Measurements from ENCODE around the gene PDE6B.
"Not testable (repeated sequence)": the region's sequence is repeated elsewhere in the genome, so short reads cannot be mapped to it uniquely, and the experiment has no call there.

PDE6B gene

DNA sequence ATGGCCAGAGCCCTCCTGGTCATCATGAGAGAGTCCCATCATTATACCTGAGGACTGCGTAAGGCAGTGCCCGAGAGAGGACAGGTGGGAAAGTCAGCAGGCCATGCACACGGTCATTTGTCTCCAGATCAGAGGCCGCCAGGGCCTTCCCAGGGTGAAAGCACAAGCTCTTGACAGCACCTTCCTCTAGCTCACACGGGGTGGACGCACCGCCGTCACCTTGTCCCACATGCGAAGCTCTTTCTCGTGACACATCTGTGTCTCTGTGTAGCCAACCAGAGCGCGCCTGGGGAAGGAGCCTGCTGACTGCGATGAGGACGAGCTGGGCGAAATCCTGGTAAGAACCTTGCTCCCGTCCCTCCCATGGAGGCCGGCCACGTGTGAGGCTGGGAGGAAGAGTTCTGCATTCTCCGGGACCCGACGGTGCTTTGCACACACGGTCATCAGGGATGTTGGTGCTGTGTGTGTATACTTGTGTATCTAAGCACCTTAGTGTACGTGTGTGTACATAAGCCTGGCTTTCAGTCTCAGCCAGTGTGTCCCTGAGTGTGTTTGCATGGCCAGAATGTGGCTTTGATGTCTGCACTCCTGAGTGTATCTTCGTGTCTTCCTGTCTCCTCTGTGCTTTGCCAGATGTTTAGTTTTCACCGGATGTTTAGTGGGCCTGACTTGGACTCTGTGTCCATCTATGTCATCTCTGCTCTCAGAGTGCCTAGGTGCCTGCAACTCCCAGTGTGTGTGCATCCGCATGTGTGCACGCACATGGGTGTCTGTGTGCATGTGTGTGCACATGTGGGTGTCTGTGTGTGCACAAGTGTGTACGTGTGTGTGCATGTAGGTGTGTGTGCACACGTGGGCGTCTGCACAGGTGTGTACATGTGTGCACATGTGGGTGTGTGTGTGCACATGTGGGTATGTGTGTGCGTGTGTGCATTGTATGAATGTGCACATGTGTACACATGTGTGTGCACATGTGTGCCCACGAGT lies 33.6 kb downstream of the PDE6B start:
- no peak for DNase-seq

DNA sequence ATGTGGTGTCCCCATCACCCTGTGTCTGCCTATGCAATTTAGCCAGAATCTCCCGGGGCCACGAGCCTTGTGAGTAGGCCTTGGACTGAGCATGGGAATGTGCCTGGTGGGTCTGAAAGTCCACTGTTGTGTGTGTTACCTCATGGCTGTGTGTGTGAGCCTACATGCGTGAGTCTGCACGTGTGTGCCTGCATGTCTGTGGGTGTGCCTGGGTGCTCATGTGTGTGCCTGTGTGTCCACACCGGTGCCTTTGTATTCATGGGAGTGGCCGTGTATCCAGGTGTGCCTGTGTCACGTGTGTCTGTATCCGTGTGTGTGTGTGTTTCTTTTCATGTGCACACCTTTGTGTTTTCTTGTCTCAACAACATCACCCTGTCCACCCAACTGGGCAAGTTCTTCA lies 34.5 kb downstream of the PDE6B start:
- DNase-seq, result no peak

DNA sequence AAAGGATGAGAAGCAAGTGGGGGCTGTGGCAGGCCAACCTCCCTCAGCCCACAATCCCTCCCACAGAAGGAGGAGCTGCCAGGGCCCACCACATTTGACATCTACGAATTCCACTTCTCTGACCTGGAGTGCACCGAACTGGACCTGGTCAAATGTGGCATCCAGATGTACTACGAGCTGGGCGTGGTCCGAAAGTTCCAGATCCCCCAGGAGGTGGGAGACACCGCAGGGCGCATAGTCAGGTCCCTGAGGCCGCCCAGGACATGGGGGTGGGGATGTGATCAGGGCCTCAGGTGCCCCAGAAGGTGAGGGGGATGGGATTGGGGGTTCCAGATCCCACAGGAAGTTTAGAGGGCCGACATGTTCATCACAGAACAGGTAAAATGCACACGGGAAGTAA lies 35.0 kb downstream of the PDE6B start:
- no peak for DNase-seq

DNA sequence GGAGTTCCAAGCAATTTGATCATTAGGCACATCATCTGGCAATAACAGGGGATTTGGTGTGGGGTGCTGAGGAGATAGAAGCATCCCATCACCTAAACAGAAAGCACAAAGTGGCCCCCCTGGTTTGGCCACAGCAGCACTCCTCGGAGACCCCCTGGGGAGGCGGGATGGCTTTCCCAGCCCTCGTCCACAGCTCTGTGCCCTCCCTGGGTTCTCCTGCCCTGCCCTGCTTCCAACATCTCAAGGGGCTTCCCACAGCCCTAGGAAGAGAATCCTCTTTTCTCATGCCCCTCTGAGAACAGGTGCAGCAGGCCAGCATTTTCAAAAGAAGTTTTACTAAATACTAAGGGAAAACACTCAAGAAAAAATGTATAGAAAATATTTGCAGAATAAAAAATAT lies 35.9 kb downstream of the PDE6B start:
- no peak for DNase-seq

DNA sequence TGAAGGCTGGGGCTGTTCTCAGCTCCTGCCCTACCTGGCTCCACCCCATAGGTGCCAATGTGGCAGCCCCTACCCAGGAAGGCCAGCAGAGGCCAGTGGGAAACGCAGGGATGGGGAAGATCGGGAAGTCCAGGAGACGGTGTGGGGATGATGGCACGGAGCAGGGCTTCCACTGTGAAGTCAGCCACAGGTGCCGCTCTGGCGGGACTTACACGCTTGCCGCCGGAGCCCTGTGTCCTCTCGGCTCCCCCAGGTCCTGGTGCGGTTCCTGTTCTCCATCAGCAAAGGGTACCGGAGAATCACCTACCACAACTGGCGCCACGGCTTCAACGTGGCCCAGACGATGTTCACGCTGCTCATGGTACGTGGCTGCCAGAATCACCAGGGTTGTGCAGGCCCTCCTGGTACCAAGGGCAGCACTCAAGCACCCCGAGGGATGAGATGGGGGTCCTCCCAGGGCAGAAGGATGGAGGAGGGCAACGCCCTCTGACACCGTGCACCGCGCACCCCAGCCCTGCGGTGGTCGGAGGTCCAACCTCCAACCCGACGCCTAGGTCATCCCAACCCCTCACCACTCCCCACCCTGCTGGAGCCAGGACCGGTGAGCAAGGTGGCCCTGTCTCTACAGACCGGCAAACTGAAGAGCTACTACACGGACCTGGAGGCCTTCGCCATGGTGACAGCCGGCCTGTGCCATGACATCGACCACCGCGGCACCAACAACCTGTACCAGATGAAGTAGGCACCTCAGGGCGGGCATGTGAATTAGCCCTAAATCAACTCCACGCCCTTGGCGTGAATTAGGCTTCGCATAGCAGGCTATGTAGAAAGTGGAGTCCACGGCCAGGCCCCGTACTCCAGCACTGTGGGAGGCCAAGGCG lies 36.7 kb downstream of the PDE6B start:
- no peak for DNase-seq

DNA sequence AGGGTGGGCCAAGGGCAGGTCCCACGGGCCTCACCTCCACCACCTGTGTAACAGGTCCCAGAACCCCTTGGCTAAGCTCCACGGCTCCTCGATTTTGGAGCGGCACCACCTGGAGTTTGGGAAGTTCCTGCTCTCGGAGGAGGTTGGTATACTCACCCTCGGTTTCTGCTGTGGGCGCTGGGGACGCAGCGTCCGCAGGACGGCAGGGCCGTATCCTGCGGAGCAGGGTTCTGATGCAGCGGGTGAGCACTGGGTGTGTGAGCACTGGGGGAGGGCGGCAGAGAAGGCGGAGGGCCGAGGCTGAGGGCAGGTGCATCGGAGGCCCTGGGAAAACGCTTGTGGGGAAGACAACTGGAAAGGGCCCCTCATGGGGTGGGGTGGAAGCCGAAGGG lies 37.7 kb downstream of the PDE6B start:
- no peak for DNase-seq

DNA sequence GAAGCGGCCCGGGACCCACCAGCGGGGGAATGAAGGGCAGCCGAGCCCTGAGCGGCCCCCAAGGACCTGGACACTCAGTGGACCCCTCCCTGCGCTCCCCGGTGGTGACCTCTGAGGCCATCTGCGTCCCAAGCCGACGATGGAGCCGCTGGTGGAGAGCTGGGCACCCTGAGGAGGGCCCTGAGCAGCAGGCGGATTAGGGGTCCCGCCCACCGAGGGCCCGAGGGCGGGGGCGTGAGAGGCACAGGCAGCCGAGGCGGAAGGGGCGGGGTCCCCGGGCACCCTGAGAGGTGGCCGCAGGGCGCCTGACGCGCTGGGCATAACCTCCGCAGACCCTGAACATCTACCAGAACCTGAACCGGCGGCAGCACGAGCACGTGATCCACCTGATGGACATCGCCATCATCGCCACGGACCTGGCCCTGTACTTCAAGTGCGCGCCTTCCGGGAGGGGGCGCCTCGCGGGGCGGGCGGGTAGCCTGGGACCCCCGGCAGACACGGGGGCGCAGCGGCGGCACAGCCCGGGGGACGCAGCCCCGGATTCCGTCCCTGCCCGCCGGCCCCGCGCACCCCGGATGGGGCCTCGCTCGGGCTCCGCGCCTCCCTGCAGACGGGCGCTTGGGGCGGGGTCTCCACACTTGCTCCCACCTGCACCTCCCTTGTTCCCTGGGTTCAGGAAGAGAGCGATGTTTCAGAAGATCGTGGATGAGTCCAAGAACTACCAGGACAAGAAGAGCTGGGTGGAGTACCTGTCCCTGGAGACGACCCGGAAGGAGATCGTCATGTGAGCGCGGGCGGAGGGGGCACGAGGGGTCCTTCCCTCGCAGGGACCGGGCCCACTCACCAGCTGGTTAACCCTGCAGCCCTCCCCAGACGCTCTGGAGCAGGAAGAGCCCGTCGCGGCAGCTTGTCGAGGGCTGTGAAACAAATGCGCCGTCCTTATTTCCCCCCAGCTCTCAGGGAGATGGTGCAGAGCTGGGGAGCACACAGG lies 38.4 kb downstream of the PDE6B start:
- DNase-seq, result no peak

DNA sequence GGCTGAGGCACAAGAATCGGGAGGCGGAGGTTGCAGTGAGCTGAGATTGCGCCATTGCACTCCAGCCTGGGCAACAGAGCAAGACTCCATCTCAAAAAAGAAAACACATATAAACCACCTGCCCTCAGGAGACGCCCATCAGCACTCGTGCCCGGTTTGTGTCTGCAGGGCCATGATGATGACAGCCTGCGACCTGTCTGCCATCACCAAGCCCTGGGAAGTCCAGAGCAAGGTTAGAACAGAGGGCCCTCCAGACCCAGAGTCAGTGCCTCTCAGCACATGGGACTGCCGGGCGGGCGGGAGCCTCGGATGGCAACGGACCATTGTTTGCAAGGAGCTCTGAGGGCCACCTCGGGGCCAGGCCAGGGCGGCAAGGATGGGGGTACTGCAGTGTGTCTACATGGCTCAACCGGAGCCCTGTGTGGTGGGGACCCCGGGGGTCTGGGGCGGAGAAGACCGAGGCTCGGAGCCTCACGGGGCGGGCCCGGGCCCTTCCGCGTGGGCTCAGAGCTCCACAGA lies 39.4 kb downstream of the PDE6B start:
- no peak for DNase-seq

DNA sequence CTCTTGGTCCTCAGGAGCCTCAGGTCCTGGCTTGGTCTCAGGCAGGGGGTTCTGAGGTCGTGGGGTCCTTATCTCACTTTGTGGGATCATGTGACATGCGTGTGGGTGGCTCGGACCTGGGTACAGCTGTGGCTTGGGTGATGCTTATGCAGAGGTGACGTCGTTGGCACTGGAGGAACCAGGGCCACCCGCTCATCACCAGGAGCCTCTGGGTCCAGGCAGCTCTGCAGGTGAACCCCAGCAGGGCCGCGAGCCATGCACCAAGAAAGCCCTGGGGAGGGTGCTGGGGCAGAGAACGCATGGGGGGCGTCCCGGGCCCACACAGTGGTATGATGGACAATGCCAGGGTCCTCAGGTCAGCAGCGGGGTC lies 40.0 kb downstream of the PDE6B start:
- DNase-seq, result no peak

DNA sequence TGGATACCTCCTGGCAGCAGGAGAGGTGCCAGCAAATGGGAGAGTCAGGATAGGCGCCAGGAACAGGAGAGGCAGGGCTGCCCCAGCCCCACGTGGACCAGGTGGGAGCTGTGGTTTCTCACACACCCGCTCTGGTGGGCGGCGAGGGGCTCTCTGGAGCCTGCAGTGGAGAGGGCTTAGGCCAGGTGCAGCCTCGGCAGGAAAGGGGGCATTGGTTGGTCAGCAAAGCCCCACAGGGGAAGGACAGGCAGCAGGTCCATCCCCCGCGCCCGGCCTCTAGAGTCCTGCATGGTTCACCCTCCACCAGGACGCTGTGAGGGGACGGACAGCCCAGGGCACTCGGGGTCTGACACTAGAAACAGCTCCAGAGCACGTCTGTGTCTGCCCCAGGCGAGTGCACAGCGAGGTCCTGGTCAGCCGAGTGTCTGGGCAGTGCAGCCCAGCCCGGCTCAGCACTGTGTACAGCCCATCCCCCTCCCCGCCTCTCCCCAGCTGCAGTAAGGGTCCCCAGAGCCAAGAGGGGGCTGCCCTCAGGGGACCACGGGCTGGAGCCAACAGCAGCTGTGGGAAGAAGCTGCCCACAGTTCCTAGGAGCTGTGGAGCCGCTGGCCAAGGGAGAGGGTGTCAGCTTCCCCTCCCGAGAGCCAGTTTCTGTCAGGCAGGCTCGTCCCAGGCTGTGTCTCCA lies 40.5 kb downstream of the PDE6B start:
- no peak for DNase-seq

DNA sequence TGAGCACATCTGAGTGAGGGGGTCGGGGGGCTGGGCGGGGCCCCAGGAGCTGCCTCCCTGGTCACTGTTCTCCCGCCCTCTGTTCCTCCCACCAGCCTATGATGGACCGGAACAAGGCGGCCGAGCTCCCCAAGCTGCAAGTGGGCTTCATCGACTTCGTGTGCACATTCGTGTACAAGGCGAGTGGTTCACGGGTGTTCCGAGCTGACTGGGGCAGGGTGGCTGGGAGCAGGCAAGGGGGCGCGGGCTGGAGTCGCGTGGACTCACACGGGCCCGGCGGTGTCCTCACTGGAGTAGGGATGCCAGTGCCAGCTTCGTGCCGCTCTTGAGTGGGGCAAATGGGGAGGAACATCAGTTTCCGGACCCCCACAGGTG lies 41.0 kb downstream of the PDE6B start:
- no peak for DNase-seq

DNA sequence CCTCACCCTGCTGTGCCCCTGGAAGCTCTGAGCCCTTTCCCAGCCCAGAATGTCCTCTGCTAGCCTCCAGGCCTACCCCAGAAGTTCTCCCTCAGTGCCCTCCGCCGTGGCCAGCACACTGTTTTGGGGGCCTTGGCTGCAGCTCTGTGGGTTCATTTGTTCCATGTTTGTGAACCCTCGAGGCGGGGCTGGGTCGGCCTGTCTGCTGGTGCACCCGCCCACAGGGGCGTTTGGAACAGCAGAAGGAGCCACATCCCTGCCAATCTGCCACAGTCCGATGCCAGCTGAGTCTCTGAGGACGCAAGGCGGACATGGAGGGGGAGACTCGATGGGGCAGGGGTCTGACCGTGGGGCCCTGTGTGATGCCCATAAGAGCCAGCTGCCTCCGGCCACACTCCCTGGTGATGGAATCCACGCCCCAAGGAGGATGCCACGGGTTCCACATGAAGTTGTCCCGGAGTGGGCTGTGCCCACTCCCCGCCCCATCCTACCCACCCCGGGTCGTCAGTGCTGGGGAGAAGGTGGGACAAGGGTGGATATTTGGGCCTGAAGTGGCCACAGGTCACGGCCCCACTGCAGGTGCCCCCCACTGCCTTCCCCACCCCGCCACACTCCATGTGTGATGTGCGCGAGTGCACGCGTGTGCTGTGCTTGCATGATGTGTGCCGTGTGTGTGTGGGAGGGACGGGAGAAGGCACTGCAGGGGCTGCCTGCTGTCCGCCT lies 41.6 kb downstream of the PDE6B start:
- no peak for DNase-seq

DNA sequence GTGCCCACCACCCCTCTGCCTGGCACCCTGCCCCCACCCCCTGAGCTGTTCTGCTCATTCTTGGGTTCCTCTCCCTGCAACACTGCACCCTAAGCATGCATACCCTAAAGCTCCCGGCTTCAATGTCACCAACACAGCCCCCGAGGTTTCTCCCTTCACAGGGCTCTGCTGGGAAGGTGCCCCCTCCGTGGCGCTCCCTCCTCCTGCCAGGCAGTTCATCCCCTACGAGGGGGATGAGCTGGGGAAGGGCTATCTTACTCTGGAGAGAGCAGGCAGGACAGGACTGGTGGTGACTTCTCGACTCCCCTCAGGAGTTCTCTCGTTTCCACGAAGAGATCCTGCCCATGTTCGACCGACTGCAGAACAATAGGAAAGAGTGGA lies 42.2 kb downstream of the PDE6B start:
- no peak for DNase-seq

DNA sequence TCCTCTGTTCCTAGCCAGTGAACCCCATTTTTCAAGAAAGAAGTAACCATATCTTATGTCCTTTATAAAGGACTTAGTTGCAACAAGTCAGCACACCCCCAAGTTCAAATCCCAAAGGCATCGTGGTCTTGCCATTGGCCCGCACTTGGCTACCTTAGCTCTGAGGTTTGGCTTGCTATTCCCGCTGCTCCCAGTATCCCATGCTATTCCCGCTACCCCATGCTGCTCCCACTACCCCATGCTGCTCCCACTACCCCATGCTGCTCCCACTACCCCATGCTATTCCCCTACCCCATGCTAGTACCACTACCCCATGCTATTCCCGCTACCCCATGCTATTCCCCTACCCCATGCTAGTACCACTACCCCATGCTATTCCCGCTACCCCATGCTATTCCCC lies 42.8 kb downstream of the PDE6B start:
- DNase-seq, result not testable (repeated sequence)

DNA sequence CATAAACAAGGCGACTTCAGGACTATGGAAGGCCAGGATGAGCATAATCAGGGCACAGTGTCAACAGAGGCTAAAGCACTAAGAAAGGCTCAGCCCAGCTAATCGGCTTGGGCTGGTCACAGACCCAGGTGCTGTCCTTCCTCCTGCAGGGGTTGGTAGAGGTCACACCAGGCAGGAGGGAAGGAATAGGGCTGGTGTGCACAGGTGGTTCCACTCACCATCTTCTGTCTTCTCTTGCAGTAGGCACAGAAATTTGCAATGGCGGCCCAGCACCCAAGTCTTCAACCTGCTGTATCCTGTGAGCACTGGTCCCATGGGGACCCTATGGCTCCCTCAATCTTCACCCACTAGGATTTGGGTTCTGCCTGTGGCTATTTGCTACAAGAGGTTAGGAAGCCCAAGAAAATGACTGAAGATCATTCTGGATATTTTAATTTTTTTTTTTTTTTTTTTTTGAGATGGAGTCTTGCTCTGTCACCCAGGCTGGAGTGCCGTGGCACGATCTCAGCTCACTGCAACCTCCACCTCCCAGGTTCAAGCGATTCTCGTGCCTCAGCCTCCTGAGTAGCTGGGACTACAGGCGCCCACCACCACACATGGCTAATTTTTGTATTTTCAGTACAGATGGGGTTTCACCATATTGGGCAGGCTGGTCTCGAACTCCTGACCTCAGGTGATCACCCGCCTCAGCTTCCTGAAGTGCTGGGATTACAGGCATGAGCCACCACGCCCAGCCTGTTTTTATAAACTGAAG lies 44.6 kb downstream of the PDE6B start:
- not testable (repeated sequence) for DNase-seq

DNA sequence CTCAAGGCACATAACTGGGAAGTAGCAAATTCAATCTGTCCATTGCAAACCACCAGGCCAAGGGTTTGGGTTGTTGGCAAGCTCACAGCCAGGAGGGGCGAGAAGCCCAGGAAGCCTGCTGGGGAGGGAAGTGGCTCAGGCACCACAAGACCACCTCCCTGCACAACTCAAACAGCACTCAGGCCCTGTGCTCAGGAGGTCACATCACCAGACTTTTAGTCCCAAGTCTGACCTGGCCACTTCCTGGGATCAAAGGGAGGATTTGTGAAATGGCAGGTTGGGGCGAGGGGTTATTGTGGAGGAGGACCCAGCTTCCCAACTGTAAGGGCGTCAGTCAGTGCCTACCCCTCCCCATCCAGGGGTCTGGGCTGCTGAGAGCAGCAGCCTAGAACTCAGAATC lies 46.4 kb downstream of the PDE6B start:
- DNase-seq, result no peak

DNA sequence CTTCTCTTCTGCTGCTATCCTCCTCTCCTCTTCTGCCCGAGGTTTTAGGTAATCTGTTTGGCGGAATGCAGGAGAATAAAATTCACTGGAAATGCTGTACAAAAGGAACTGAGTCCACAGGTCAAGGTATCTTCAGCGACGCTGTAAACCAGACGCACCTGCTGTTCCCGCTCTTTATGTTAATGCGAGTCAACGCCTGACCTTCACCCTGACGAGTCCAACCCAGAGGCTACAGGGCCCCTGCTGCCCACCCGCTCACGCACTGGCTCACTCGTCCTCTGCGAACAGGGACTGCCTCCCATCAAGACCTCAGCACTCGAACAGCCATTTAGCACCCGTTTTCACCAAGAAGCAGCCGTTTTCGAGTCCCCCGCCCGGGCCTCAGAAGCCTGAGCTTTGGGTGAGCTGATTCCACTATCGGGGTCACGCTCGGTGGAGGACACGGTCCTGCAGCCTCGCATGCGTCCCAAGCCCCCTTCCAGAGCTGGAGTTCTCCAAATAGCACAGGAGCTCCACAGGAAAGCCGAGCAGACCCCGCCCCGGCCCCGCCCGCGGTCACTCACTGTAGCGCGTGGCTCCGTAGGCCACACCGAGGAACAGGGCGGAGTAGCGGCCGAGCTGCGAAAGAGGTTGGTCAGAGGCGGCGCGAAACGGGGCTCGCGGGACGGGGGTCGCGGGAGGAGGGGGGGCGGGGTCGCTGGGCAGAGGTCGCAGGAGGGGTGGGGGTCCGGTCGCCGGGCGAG lies 48.1 kb downstream of the PDE6B start:
- no peak for DNase-seq

DNA sequence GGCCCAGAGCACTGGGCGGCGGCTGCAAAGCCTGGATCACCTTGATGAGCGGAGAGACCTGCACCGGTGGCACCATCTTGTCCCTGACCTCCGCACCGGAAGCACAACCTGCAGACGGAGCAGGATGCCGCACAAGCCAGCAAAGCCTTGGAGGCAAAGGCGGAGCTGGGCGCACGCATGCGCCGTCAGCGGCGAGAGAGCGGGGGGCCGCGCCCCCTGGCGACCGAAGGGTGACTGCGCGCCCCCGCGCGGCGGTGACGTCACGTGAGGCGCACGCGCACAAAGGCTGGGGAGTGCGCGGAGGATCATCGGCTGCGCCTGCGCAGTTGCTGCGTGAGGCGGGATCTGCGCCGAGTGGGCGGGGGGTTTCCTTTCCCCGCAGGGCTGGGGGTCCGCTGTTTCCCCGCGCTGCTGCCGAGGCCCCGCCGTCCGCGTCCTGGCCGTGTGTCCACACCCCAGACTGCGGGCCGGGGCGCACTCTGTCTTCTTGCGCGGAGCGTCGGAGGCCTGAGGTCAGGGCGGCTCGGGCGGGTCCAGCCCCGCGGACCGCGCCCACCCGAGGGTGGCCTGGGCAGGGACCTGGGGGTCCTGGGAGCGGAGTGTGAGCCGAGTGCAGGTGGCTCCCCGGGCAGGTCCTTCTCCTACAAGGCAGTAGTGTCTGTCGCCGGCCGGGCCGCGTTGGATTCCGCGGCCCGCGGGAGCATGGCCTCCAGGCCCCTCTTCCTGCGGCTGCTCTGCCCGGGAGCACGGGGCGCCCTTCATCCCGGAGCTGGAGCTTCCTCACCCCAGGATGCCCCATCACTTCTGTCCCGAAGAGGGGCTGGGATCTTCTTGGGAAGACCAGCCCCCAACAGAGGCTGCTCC lies 49.0 kb downstream of the PDE6B start, which contains the start of the genes ATP5ME and MYL5:
ATP5ME (minus strand) TSS at position 105 of the 864 bp plus-strand sequence; CDS start at position 76, 29 bp downstream.
MYL5 (plus strand) TSS at position 371 of the 864 bp plus-strand sequence. CDS start 3,485 bp downstream, outside the sequence.
- DNase-seq, result peak; percentile 97

Data from T1000 (cell line).